ENCODE measurements around the gene HORMAD2.
"Not testable (repeated sequence)": the region's sequence is repeated elsewhere in the genome, so short reads cannot be mapped to it uniquely, and the experiment has no call there.

HORMAD2 gene

GRCh38 chr22:30212363-30212995 is 132.2 kb downstream of the HORMAD2 start:
- no peak for DNase-seq

GRCh38 chr22:30212996-30213441 is 132.8 kb downstream of the HORMAD2 start:
- DNase-seq: no peak

- no peak for DNase-seq
Measured at GRCh38 chr22:30214703-30215407, 134.6 kb downstream of the HORMAD2 start.

- not testable (repeated sequence) for DNase-seq
Measured at GRCh38 chr22:30216272-30216671, 136.0 kb downstream of the HORMAD2 start.

GRCh38 chr22:30216710-30217109 is 136.4 kb downstream of the HORMAD2 start:
- no peak for DNase-seq

- DNase-seq: no peak
Measured at GRCh38 chr22:30217698-30218560, 137.7 kb downstream of the HORMAD2 start.

- DNase-seq: no peak
Measured at GRCh38 chr22:30219049-30219654, 138.9 kb downstream of the HORMAD2 start.

GRCh38 chr22:30219668-30220278 is 139.5 kb downstream of the HORMAD2 start:
- DNase-seq: no peak

GRCh38 chr22:30220338-30221012 is 140.2 kb downstream of the HORMAD2 start:
- DNase-seq: no peak

- DNase-seq: peak; percentile 74
Measured at GRCh38 chr22:30221121-30221992, 141.1 kb downstream of the HORMAD2 start.

GRCh38 chr22:30222321-30222720 is 142.1 kb downstream of the HORMAD2 start:
- no peak for DNase-seq

GRCh38 chr22:30223303-30223702 is 143.0 kb downstream of the HORMAD2 start:
- DNase-seq: no peak

GRCh38 chr22:30224161-30224857 is 144.0 kb downstream of the HORMAD2 start:
- no peak for DNase-seq

- no peak for DNase-seq
Measured at GRCh38 chr22:30225220-30225927, 145.1 kb downstream of the HORMAD2 start.

GRCh38 chr22:30226192-30226832 is 146.0 kb downstream of the HORMAD2 start:
- no peak for DNase-seq
